HG03565 (cell line): ENCODE results near the gene PGAP6.
"Not testable (repeated sequence)": the region's sequence is repeated elsewhere in the genome, so short reads cannot be mapped to it uniquely, and the experiment has no call there.

Source experiments
- ATAC-seq: cut with Tn5 transposase; IDR thresholded peaks from one replicate; pipeline ENCODE4 v1.9.1; 2021; ENCODE audit warnings: mild to moderate bottlenecking, moderate library complexity; ENCODE audit not compliant: unreplicated experiment

PGAP6 gene

DNA sequence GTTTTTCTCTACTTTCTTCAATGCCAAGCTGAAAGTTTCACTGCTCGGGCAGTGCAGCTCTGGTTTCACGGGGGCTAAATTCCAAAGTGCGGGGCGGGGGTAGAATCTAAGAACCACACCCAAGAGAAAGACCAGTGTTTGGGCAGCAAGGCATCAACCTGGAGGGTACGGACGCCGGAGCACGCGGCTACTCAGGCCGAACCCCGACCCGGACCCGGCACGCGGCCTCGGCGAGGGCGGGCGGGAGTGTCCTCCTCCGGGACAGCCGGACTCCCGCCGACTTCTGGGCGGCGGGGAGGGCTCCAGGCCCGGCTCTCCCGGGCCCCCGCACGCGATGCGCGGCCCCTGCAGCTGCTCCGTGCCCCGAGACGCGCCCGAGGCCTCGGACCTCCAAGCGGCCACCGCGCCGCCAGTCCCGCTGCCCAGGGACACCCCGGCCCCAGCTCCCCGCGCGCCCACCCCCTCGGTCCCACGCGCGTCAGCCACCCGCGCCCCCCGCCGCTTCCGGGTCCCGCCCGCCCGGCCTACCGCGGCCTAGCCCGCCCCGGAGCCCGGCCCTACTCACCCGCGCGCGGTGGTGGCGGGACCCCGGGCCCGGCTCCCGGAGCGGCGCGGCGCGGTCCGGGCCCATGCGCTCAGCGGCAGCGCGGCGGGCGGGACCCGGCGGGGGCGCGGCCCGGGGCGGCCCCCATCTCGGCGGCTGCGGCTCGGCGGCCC is 29.8 kb downstream of the PGAP6 start:
- ATAC-seq = peak; percentile 21

DNA sequence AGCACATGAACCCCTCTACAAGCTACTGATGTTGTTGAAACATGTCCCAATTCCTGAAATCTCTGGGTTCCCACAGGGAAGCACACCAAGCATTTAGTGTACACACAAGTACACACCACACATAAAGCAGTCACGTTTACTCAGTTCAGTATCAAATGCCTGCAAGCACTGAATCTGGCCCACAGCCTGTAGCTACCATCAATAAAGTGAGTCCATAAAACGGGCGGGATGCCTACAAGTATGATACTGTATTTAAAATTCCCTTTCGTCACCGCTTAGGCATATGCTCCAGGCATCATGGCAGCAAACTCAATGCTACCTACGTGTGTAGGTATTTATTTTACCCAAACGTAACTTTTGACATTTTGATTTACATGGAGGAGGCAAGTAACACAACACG is 31.6 kb downstream of the PGAP6 start:
- no peak for ATAC-seq

DNA sequence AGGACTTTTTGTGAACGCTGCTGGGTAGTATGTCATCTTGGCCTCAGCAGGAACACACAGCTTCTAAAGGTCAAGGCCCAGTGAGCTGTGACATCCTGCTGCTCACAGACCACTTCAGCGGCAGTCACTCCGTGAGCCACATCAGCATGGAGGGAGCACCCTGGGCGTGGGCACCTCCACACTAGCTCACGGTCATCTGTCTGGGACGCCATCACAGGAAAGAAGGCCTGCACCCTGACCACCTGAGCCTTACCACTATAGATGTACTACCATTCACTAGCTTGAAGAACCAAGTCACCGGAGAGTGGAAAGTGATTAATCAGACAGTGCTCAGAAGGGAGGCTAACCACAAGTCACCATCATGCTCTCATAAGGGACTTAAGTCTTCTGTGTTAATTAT is 32.6 kb downstream of the PGAP6 start:
- no peak for ATAC-seq

DNA sequence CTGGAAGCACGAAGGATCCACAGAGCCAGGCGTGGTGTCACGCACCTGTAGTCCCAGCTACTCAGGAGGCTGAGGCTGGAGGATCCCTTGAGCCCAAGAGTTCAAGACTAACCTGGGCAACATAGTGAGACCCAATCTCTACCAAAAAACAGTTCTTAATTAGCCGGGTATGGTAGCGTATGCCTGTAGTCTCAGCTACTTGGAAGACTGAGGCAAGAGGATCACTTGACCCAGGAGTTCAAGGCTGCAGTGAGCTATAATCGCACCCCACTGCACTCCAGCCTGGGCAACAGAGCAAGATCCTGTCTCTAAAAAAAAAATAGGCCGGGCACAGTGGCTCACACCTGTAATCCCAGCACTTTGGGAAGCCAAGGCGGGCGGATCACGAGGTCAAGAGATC is 33.3 kb downstream of the PGAP6 start:
- not testable (repeated sequence) for ATAC-seq

DNA sequence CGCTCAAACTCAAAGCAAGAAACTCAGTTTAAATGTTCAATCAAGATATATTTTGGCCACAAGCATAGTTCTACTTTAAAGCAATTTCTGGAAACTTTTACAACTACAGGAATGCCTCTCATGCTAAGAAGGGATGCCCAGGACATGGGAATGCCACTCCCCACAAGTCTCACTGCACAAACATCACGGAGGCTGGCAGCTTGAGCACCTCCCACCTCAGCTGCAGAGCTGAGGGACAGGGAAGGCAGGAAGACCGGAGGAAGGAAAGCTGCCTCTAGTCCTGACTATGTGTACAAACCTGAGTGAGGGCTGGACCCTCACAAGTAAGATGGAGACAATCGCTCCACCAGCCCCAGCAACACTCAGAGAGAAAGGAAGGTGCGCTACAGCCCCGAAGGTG is 34.6 kb downstream of the PGAP6 start:
- ATAC-seq = no peak

DNA sequence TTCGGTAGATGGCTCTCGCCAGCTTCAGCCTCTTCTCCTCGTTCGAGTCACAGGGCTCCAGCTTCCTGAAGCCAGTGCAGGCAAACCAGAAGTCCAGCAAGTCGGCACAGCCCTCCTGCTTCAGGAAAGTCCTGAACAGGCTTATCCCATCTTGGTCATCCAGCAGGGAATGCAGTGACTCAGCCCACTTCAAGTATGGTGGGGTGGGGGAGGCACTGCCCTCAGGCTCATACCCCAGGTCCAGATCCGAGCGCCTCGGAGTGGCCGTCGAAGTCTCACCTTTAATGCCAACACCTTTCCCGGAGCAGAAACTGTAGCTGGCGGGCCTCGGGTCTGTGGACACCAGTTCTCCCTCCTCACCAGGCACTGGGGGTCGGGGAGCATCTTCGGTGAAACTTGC is 35.2 kb downstream of the PGAP6 start:
- no peak for ATAC-seq

DNA sequence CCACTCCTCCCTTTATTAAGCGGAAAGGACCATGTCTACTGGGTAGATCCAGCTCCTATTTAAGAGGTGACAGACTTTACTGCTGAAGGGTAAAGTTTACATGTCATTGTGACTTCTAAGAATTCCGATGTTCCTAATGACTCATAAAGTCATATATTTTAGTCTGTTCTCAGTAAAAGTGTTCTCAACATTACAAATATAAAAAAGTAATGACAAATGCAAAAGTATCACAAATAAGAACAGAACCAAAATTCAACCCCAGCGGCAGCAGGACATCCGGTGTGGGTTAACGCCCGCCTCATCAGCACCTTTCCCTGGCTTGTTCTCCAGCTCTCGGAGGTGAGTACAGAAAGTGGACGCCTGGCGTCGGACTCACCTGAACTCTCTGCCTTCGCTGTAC is 36.0 kb downstream of the PGAP6 start:
- ATAC-seq = no peak

DNA sequence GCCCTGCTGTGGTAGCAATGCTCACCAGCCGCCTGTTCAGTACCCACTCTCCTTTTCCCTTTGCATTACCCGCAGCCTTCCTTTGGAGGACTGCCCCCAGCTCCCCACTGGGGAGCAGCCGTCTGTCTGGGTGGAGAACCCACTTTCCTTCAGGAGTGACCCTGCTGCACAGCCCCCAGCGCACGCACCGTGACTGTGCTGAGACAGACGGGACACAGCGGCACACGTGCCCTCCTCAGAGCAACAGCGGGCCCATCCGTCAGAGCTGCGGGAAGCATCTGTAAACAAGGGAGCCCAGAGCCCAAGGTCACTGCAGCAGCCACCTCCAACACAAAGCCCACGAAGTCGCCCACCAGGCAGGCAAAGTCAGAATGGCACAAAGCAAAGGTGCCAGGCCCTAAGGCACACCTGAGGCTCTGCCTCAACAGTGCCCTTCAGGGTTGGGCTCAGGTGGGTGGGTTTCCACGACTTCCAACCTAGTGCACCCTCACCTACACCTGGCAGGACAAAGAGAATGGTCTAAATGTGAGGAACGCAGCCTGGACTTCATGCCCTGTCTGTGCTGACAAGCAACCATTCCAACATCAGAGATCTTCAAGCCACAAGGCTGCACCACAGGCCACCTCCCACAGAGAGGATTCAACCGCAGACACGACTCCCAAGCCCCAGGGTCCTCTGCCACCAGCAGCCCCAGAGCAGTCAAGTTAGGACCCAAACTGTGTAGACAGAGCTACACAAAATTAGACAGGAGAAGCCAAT is 39.1 kb downstream of the PGAP6 start:
- no peak for ATAC-seq

DNA sequence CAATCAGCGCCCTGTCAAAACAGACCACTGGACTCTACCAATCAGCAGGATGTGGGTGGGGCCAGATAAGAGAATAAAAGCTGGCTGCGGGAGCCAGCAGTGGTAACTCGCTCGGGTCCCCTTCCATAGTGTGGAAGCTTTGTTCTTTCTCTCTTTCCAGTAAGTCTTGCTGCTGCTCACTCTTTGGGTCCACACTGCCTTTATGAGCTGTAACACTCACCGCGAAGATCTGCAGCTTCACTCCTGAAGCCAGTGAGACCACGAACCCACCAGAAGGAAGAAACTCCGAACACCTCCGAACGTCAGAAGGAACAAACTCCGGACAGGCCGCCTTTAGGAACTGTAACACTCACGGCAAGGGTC is 39.8 kb downstream of the PGAP6 start:
- ATAC-seq = not testable (repeated sequence)

DNA sequence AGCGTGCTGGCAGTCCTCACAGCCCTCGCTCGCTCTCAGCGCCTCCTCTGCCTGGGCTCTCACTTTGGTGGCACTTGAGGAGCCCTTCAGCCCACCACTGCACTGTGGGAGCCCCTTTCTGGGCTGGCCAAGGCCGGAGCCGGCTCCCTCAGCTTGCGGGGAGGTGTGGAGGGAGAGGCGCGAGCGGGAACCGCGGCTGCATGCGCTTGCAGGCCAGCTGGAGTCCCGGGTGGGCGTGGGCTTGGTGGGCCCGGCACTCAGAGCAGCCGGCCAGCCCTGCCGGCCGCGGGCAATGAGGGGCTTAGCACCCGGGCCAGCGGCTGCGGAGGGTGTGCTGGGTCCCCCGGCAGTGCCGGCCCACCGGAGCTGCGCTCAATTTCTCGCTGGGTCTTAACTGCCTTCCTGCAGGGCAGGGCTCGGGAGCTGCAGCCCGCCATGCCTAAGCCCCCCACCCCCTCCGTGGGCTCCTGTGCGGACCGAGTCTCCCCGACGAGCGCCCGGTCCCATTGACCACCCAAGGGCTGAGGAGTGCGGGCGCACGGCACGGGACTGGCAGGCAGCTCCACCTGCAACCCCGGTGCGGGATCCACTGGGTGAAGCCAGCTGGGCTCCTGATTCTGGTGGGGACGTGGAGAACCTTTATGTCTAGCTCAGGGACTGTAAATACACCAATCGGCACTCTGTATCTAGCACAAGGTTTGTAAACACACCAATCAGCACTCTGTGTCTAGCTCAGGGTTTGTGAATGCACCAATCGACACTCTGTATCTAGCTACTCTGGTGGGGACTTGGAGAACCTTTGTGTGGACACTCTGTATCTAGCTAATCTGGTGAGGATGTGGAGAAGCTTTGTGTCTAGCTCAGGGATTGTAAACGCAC is 40.4 kb downstream of the PGAP6 start:
- ATAC-seq = not testable (repeated sequence)

DNA sequence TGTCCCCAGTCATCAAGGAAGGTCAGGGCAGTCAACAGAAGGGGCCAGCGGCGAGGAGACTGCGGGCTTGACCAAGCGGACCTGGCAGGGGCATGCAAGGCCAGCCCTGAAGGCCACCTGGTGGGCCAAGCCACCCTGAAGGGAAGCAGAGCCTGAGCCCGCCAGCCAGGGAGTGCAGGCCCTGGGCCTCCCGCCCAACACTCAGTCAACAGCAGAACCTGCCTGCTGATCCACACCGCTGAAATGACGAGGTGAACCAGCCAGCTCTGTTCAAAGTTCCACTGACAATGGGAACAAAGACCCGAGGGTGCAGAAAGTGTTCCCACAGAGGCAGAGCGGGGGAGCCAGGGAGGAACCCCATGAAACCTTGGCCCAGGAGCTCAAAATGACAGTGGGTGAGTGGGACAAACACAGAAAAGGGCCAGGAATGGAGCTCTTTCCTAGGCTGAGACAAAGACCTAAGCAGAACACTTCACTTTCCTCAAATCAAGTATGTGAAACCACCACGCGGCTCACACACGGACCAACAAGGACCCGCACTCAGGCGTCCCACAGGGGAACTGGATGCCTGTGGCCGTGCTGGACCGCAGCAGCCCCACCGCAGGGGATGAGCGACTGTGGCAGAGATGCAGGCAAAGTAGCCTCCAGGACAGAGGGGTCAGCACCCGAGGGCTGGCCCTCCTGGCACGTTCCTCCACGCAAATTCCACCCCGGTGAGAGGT is 41.2 kb downstream of the PGAP6 start:
- ATAC-seq = no peak

DNA sequence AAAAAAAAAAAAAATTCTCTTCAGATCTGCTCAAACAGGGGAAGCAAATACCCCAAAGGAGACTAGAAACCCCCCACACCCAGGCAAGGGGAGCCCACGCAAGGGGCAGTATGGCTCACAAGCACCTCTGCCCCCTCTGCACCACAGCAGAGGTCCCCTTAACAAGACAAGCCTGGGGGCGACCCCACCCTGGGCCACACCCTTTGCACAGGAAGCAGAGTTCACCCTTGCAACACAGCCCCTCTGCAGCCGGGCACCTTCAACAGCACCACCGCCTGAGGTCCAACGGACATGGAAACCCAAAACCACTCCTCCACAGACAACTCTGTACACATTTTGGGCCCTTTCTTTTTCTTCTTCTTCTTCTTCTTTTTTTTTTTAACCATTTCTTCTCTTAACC is 42.1 kb downstream of the PGAP6 start:
- no peak for ATAC-seq

DNA sequence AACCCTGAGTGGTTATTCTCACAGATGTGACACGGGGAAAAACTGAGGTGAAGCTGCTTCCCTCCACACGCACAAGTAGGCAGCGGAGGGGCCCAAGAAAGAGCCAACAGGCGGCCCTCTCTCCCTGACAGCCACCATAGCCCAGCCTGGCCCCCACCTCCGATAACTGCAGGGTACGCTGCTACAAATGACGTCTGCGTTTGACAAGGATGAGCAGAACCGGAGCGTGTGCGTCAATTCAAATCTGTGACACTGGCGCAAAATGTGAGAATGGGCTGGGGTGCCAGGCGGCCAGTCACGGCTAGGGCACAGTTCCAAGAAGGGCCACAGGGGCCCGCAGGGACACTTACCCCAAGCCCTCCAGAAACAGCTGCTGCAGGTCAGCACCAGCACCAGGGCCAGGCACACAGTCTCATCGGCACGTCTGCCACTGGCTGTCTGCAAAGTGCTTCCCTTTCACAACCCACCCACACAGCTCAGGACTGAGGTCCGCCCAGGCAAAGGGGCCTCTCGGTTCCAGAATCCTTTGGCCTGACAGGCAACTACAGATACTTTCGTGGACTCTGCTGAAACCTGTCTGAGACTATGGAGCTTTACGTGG is 43.7 kb downstream of the PGAP6 start:
- no peak for ATAC-seq

DNA sequence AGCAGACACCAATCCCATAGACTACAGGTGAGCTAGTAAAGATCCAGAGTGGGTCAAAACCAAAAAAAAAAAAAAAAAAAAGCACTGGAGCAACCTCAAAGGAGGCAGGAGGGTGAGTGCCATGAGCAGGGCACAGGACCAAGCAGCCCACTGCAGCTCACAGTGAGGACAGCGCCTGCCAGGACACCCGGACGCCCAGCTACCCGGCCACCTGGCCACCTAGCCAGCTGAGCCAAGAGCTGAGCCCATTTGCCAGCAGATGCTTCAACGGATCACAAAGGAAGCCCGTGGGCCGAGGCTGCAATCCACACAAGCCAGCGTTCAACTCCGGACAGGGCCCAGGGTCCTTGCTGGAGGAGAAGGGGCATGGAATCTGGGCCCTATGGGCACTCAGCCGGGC is 44.3 kb downstream of the PGAP6 start:
- no peak for ATAC-seq

DNA sequence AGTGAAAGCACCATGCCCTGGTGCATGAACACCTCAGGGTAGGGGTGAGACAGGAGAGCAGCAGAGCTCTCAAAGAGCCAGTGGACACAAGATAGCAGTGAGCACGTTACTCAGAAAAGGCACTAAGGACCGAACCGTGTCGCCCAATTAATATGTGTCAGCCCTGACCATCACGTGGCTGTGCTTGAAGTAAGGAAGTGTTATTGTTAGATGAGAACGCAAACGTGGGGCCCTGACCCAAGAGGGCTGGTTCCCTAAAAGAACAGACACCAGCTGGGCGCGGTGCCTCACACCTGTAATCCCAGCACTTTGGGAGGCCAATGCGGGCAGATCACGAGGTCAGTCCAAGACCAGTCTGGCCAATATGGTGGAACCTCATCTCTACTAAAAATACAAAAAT is 45.5 kb downstream of the PGAP6 start:
- ATAC-seq = no peak

DNA sequence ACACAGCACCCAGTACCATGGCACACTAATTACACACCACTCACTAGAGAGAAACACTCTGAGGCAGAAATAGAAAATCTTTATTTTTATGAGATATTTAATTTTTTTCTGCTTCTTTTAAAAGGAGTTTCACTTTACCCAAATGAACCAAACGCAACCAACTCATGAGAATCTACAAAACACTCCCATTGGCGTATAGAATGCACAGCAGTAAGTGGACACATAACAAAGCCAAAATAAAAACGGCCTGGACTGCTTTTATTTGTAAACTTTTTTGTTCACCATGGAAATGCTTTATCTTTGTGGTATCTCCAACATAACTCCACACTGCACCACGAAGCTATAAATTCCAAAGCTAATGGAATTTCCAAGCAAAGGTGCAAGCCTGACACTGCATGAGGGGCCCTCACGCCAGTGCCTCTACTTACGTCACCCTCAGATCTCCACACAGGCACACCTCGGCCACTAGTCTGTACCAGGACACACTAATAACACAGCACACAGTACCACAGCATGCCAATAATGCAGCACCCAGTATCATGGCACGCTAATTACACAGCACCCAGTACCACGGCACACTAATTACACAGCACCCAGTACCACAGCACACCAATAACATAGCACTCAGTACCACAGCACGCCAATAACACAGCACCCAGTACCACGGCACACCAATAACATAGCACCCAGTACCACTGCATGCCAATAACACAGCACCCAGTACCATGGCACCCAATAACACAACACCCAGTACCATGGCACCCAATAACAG is 46.7 kb downstream of the PGAP6 start:
- not testable (repeated sequence) for ATAC-seq

DNA sequence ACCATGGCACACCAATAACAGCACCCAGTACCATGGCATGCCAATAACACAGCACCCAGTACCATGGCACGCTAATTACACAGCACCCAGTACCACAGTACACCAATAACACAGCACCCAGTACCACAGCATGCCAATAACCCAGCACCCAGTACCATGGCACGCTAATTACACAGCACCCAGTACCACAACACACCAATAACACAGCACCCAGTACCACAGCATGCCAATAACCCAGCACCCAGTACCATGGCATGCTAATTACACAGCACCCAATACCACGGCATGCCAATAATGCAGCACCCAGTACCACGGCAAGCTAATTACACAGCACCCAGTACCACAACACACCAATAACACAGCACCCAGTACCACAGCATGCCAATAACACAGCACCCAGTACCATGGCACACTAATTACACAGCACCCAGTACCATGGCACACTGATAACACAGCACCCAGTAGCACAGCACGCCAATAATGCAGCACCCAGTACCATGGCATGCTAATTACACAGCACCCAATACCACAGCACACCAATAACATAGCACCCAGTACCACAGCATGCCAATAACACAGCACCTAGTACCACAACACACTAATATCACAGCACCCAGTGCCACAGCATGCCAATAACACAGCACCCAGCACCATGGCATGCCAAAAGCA is 47.5 kb downstream of the PGAP6 start:
- ATAC-seq = not testable (repeated sequence)

DNA sequence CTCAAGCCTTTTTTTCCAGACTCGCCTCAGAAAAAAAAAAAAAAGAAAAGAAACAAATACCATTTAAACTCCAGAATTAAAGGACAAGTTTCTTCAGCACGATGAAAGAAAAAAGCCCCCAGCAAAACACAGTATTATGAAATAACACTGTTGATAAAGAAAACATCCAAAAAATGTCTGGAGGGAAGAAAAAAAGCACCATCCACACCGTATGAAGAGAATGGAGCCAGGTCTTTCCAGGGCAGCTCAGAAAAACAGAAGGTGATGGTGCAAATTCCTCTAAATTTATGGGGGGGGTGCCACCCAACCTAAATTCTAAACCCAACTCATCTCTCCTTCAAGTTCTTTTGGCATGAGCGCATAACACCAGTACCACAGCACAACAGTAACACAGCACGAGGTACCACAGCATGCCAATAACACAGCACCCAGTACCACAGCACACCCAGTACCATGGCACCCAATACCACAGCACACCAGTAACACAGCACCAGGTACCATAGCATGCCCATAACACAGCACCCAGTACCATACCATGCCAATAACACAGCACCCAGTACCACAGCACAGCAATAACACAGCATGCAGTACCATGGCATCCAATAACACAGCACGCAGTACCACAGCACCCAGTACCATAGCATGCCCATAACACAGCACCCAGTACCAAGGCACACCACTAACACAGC is 48.2 kb downstream of the PGAP6 start:
- ATAC-seq = no peak
